ENCODE results near the gene INTS3. TPM values are rescaled to one million over a fixed set of nuclear protein-coding genes. Genes with fewer than 3 reads are reported as not detected.
A peak's percentile ranks its signal among the peaks of the same experiment; 100 is the strongest.

Gene INTS3
- total RNA-seq, 1 experiment from 2014 or later = 66.8 TPM

- TF ChIP-seq CDX4 (CRISPR knock-in tag; IDR thresholded peaks at IDR 0.05; ENCODE audit: borderline replicate concordance) = no peak
Observed at GRCh38 chr1:153775458-153776327, 47.8 kb downstream of the INTS3 start (continued).

GRCh38 chr1:153776352-153776751 is 48.5 kb downstream of the INTS3 start:
- TF ChIP-seq RORB (CRISPR knock-in tag; IDR thresholded peaks at IDR 0.05) (no peak), MYBL2 (CRISPR knock-in tag; IDR thresholded peaks at IDR 0.05) (no peak), SMAD4 (CRISPR knock-in tag; IDR thresholded peaks at IDR 0.05) (no peak)
- TF ChIP-seq, protein P1, sequence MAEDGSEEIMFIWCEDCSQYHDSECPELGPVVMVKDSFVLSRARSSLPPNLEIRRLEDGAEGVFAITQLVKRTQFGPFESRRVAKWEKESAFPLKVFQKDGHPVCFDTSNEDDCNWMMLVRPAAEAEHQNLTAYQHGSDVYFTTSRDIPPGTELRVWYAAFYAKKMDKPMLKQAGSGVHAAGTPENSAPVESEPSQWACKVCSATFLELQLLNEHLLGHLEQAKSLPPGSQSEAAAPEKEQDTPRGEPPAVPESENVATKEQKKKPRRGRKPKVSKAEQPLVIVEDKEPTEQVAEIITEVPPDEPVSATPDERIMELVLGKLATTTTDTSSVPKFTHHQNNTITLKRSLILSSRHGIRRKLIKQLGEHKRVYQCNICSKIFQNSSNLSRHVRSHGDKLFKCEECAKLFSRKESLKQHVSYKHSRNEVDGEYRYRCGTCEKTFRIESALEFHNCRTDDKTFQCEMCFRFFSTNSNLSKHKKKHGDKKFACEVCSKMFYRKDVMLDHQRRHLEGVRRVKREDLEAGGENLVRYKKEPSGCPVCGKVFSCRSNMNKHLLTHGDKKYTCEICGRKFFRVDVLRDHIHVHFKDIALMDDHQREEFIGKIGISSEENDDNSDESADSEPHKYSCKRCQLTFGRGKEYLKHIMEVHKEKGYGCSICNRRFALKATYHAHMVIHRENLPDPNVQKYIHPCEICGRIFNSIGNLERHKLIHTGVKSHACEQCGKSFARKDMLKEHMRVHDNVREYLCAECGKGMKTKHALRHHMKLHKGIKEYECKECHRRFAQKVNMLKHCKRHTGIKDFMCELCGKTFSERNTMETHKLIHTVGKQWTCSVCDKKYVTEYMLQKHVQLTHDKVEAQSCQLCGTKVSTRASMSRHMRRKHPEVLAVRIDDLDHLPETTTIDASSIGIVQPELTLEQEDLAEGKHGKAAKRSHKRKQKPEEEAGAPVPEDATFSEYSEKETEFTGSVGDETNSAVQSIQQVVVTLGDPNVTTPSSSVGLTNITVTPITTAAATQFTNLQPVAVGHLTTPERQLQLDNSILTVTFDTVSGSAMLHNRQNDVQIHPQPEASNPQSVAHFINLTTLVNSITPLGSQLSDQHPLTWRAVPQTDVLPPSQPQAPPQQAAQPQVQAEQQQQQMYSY (CRISPR knock-in tag; IDR thresholded peaks at IDR 0.05) = no peak
- no peaks in the 10 kb centered on the region for H3K9me3 Mint-ChIP-seq
- H3K27ac Mint-ChIP-seq = 0 out of 2 replicates have a peak overlapping the region, but pooled peaks have one; percentile 38
- H3K4me3 Mint-ChIP-seq = peak overlapping the region; percentile 86
- DNase-seq (ENCODE audit: low spot score) = no peak
- POLR2A ChIA-PET = interaction anchor here (0.6 to 1.6 kb wide), 8 partner anchors 28 to 215 kb away, joined by 3 to 13 read pairs (median 4); partner anchors contain the start of genes CHTOP, INTS3 and RPS27
- peak; percentile 2; the same call in 1 of the 2 replicates for ATAC-seq
- CTCF ChIA-PET = interaction anchor here (1.4 to 2.8 kb wide), 4 partner anchors 9 to 210 kb away, joined by 3 to 26 read pairs (median 6); partner anchors contain the start of genes NPR1, RAB13 and SLC39A1
- H3K27me3 Mint-ChIP-seq (ENCODE audit: low read depth) = no peaks in the 10 kb centered on the region
- peaks cover 31% of the 10 kb centered on the region for H3K4me1 Mint-ChIP-seq
- H3K36me3 Mint-ChIP-seq = peaks cover 13% of the 10 kb centered on the region

- ATAC-seq (no peak), DNase-seq (ENCODE audit: low spot score) (no peak)
- TF ChIP-seq HMGXB4 (CRISPR knock-in tag; IDR thresholded peaks at IDR 0.05) = no peak
- TF ChIP-seq NR3C1 (CRISPR knock-in tag; conservative IDR thresholded peaks at IDR 0.05; ENCODE audit: low read depth) = no peak
- TF ChIP-seq, protein P2, sequence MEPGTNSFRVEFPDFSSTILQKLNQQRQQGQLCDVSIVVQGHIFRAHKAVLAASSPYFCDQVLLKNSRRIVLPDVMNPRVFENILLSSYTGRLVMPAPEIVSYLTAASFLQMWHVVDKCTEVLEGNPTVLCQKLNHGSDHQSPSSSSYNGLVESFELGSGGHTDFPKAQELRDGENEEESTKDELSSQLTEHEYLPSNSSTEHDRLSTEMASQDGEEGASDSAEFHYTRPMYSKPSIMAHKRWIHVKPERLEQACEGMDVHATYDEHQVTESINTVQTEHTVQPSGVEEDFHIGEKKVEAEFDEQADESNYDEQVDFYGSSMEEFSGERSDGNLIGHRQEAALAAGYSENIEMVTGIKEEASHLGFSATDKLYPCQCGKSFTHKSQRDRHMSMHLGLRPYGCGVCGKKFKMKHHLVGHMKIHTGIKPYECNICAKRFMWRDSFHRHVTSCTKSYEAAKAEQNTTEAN (CRISPR knock-in tag; IDR thresholded peaks at IDR 0.05) = no peak
- no peak for TF ChIP-seq NFE2L1 (CRISPR knock-in tag; IDR thresholded peaks at IDR 0.05)
- TF ChIP-seq, protein P1 (CRISPR knock-in tag; IDR thresholded peaks at IDR 0.05) = no peak
- TF ChIP-seq GTF2I (CRISPR knock-in tag; conservative IDR thresholded peaks at IDR 0.05) = no peak
- no peak for TF ChIP-seq SOX15 (CRISPR knock-in tag; IDR thresholded peaks at IDR 0.05)
- no peak for TF ChIP-seq MXD4 (CRISPR knock-in tag; IDR thresholded peaks at IDR 0.05; ENCODE audit: borderline replicate concordance)
- TF ChIP-seq, protein P3, sequence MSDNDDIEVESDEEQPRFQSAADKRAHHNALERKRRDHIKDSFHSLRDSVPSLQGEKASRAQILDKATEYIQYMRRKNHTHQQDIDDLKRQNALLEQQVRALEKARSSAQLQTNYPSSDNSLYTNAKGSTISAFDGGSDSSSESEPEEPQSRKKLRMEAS (CRISPR knock-in tag; IDR thresholded peaks at IDR 0.05) = no peak
- TF ChIP-seq, protein P4, sequence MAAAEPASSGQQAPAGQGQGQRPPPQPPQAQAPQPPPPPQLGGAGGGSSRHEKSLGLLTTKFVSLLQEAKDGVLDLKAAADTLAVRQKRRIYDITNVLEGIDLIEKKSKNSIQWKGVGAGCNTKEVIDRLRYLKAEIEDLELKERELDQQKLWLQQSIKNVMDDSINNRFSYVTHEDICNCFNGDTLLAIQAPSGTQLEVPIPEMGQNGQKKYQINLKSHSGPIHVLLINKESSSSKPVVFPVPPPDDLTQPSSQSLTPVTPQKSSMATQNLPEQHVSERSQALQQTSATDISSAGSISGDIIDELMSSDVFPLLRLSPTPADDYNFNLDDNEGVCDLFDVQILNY (CRISPR knock-in tag; IDR thresholded peaks at IDR 0.05) = no peak
- TF ChIP-seq ZNF423 (CRISPR knock-in tag; IDR thresholded peaks at IDR 0.05) = no peak
- ChIA-PET CTCF (interaction anchor here (1.7 to 2.8 kb wide), 2 partner anchors 97 to 210 kb away, joined by 8 to 26 read pairs; partner anchors contain the start of genes NPR1 and RAB13), POLR2A (no interaction called here)
- Mint-ChIP-seq H3K4me3 (peak overlapping the region; percentile 86), H3K4me1 (peaks cover 30% of the 10 kb centered on the region), H3K9me3 (no peaks in the 10 kb centered on the region), H3K36me3 (peaks cover 12% of the 10 kb centered on the region), H3K27me3 (ENCODE audit: low read depth) (no peaks in the 10 kb centered on the region), H3K27ac (0 out of 2 replicates have a peak overlapping the region, but pooled peaks have one; percentile 52)
Observed at GRCh38 chr1:153776845-153777370, 49.1 kb downstream of the INTS3 start.
